Measurements from ENCODE around the gene SLC35A5.

DNA sequence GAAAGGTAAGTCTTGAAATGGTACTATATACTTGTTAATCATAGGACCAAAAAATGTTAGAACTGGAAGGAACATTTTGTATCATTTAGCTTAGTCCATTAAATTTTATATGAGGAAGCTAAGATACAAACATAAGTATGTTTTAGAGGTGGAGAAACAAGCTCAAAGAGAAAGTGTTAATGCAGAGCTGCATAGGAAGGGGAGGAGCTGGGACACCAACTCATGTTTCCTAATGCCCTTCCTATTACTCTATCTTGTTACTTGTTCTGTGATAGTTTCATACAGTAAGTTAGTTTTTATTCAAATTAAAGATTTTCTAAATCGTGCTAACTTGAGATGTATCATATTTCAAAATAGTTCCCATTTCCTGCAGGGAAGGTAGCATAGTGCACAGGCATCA, 7.4 kb downstream of the SLC35A5 start:
- TF ChIP-seq NONO (IDR thresholded peaks at IDR 0.05) (no peak), NONO (CRISPR knock-in tag; conservative IDR thresholded peaks at IDR 0.05) (no peak), POLR2G (IDR thresholded peaks at IDR 0.05; ENCODE audit: low read depth, low read length) (no peak), NFIC (IDR thresholded peaks at IDR 0.05; ENCODE audit: low read length) (no peak), CTCF (CRISPR knock-in tag; IDR thresholded peaks at IDR 0.05) (no peak), ARNT (IDR thresholded peaks at IDR 0.05) (no peak), NFYB (CRISPR knock-in tag; IDR thresholded peaks at IDR 0.05) (no peak), POLR2A (IDR thresholded peaks at IDR 0.05; ENCODE audit: insufficient read depth in 1 of 2, low read depth in 2 of 2, low read length in 2 of 2) (no peak), TAF1 (CRISPR knock-in tag; IDR thresholded peaks at IDR 0.05) (no peak), BRCA1 (CRISPR knock-in tag; IDR thresholded peaks at IDR 0.05) (no peak)
- TF ChIP-seq, protein P1, sequence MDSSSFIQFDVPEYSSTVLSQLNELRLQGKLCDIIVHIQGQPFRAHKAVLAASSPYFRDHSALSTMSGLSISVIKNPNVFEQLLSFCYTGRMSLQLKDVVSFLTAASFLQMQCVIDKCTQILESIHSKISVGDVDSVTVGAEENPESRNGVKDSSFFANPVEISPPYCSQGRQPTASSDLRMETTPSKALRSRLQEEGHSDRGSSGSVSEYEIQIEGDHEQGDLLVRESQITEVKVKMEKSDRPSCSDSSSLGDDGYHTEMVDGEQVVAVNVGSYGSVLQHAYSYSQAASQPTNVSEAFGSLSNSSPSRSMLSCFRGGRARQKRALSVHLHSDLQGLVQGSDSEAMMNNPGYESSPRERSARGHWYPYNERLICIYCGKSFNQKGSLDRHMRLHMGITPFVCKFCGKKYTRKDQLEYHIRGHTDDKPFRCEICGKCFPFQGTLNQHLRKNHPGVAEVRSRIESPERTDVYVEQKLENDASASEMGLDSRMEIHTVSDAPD (CRISPR knock-in tag; IDR thresholded peaks at IDR 0.05): no peak

Data from HepG2 (cell line).